Measurements from ENCODE around the gene CCL2.

The CCL2 gene

GRCh38 chr17:34249061-34249460 is 6.0 kb upstream of the CCL2 start:
- Histone ChIP-seq H3K27ac (ENCODE audit: low read depth, low read length) (no peak overlapping the region), H3K9me3 (ENCODE audit: control insufficient read depth in 1 of 2, low read length in 2 of 2) (no peaks in the 10 kb centered on the region), H3K27me3 (ENCODE audit: control insufficient read depth in 1 of 2, insufficient read depth in 2 of 2, low read length in 2 of 2) (no peaks in the 10 kb centered on the region), H3K4me3 (ENCODE audit: low read depth in 1 of 2, low read length in 2 of 2) (peak overlapping the region in 1 of 2 donors; percentile 16), H3K4me1 (ENCODE audit: control insufficient read depth in 1 of 2, insufficient read depth in 2 of 2, low read length in 2 of 2) (peaks cover 51 to 61% of the 10 kb centered on the region in 2 donors), H3K9ac (ENCODE audit: low read depth in 1 of 2, low read length in 2 of 2) (no peak overlapping the region), H3K36me3 (ENCODE audit: control insufficient read depth in 1 of 2, insufficient read depth in 2 of 2, low read length in 2 of 2) (no peaks in the 10 kb centered on the region)

DNA sequence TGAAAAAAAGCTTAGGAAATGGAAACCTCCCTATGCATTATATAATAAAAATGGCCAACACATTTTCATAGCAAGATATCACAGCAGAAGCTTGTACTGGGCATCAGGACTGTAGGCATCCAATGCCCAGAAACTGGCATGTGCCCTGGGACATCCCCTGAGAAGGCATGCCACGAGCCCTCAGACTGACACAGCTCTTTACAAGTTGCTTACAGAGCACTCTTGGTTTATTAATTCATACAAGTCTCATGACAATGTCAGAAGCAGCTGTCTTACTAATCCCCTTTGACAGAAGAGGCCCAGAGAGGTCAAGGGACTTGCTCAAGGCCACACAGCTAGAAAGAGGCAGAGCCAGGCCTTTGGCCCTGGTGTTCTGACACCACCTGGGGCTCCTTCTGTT is 5.6 kb upstream of the CCL2 start:
- H3K9me3 ChIP-seq (ENCODE audit: control insufficient read depth in 1 of 2, low read length in 2 of 2): no peaks in the 10 kb centered on the region
- no peak overlapping the region for H3K4me3 ChIP-seq (ENCODE audit: low read depth in 1 of 2, low read length in 2 of 2)
- H3K9ac ChIP-seq (ENCODE audit: low read depth in 1 of 2, low read length in 2 of 2): no peak overlapping the region
- no peak overlapping the region for H3K27ac ChIP-seq (ENCODE audit: low read depth, low read length)
- peaks cover 51 to 61% of the 10 kb centered on the region in 2 donors for H3K4me1 ChIP-seq (ENCODE audit: control insufficient read depth in 1 of 2, insufficient read depth in 2 of 2, low read length in 2 of 2)
- no peaks in the 10 kb centered on the region for H3K27me3 ChIP-seq (ENCODE audit: control insufficient read depth in 1 of 2, insufficient read depth in 2 of 2, low read length in 2 of 2)
- H3K36me3 ChIP-seq (ENCODE audit: control insufficient read depth in 1 of 2, insufficient read depth in 2 of 2, low read length in 2 of 2): no peaks in the 10 kb centered on the region

GRCh38 chr17:34251186-34251585 is 3.9 kb upstream of the CCL2 start:
- Histone ChIP-seq H3K9me3 (ENCODE audit: control insufficient read depth in 1 of 2, low read length in 2 of 2) (no peaks in the 10 kb centered on the region), H3K27ac (ENCODE audit: low read depth, low read length) (no peak overlapping the region), H3K36me3 (ENCODE audit: control insufficient read depth in 1 of 2, insufficient read depth in 2 of 2, low read length in 2 of 2) (no peaks in the 10 kb centered on the region), H3K9ac (ENCODE audit: low read depth in 1 of 2, low read length in 2 of 2) (no peak overlapping the region), H3K4me1 (ENCODE audit: control insufficient read depth in 1 of 2, insufficient read depth in 2 of 2, low read length in 2 of 2) (peaks cover 47 to 68% of the 10 kb centered on the region in 2 donors), H3K27me3 (ENCODE audit: control insufficient read depth in 1 of 2, insufficient read depth in 2 of 2, low read length in 2 of 2) (no peaks in the 10 kb centered on the region), H3K4me3 (ENCODE audit: low read depth in 1 of 2, low read length in 2 of 2) (no peak overlapping the region)

GRCh38 chr17:34252095-34252443 is 3.0 kb upstream of the CCL2 start:
- Histone ChIP-seq H3K36me3 (ENCODE audit: control insufficient read depth in 1 of 2, insufficient read depth in 2 of 2, low read length in 2 of 2) (no peaks in the 10 kb centered on the region), H3K9ac (ENCODE audit: low read depth in 1 of 2, low read length in 2 of 2) (no peak overlapping the region), H3K27ac (ENCODE audit: low read depth, low read length) (peak overlapping the region; percentile 15), H3K27me3 (ENCODE audit: control insufficient read depth in 1 of 2, insufficient read depth in 2 of 2, low read length in 2 of 2) (no peaks in the 10 kb centered on the region), H3K9me3 (ENCODE audit: control insufficient read depth in 1 of 2, low read length in 2 of 2) (no peaks in the 10 kb centered on the region), H3K4me1 (ENCODE audit: control insufficient read depth in 1 of 2, insufficient read depth in 2 of 2, low read length in 2 of 2) (peaks cover 47 to 67% of the 10 kb centered on the region in 2 donors), H3K4me3 (ENCODE audit: low read depth in 1 of 2, low read length in 2 of 2) (no peak overlapping the region)

GRCh38 chr17:34252444-34253138 is 2.5 kb upstream of the CCL2 start:
- Histone ChIP-seq H3K9ac (ENCODE audit: low read depth in 1 of 2, low read length in 2 of 2) (no peak overlapping the region), H3K27me3 (ENCODE audit: control insufficient read depth in 1 of 2, insufficient read depth in 2 of 2, low read length in 2 of 2) (no peaks in the 10 kb centered on the region), H3K4me3 (ENCODE audit: low read depth in 1 of 2, low read length in 2 of 2) (no peak overlapping the region), H3K4me1 (ENCODE audit: control insufficient read depth in 1 of 2, insufficient read depth in 2 of 2, low read length in 2 of 2) (peaks cover 47 to 66% of the 10 kb centered on the region in 2 donors), H3K27ac (ENCODE audit: low read depth, low read length) (peak overlapping the region; percentile 53), H3K36me3 (ENCODE audit: control insufficient read depth in 1 of 2, insufficient read depth in 2 of 2, low read length in 2 of 2) (no peaks in the 10 kb centered on the region), H3K9me3 (ENCODE audit: control insufficient read depth in 1 of 2, low read length in 2 of 2) (no peaks in the 10 kb centered on the region)

DNA sequence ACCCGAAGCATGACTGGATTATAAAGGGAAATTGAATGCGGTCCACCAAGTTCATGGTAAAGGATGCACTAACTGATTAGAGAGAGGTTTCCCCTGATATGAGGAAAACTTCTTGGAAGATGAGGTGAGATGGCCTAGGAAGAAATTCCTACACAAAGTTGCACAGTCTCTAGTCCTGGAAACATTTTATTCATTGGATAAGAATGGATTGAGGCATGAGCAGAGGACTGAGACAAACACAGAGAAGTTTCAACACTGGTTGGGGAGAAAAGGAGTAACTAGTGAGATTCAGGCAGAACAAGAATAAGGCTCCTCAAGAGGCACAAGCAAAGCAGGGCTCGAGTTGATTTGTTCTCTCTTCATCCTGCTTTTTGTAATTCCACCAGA is 2.0 kb upstream of the CCL2 start:
- no peak overlapping the region for H3K9ac ChIP-seq (ENCODE audit: low read depth in 1 of 2, low read length in 2 of 2)
- no peaks in the 10 kb centered on the region for H3K27me3 ChIP-seq (ENCODE audit: control insufficient read depth in 1 of 2, insufficient read depth in 2 of 2, low read length in 2 of 2)

GRCh38 chr17:34254146-34254545 is 939 bp upstream of the CCL2 start:
- Histone ChIP-seq H3K36me3 (ENCODE audit: control insufficient read depth in 1 of 2, insufficient read depth in 2 of 2, low read length in 2 of 2) (no peaks in the 10 kb centered on the region), H3K27me3 (ENCODE audit: control insufficient read depth in 1 of 2, insufficient read depth in 2 of 2, low read length in 2 of 2) (no peaks in the 10 kb centered on the region), H3K9ac (ENCODE audit: low read depth in 1 of 2, low read length in 2 of 2) (no peak overlapping the region), H3K9me3 (ENCODE audit: control insufficient read depth in 1 of 2, low read length in 2 of 2) (no peaks in the 10 kb centered on the region), H3K4me1 (ENCODE audit: control insufficient read depth in 1 of 2, insufficient read depth in 2 of 2, low read length in 2 of 2) (peaks cover 33 to 50% of the 10 kb centered on the region in 2 donors), H3K4me3 (ENCODE audit: low read depth in 1 of 2, low read length in 2 of 2) (no peak overlapping the region), H3K27ac (ENCODE audit: low read depth, low read length) (no peak overlapping the region)

More for the DNA sequence above, 2.0 kb upstream of the CCL2 start:
- peaks cover 44 to 60% of the 10 kb centered on the region in 2 donors for H3K4me1 ChIP-seq (ENCODE audit: control insufficient read depth in 1 of 2, insufficient read depth in 2 of 2, low read length in 2 of 2)
- H3K4me3 ChIP-seq (ENCODE audit: low read depth in 1 of 2, low read length in 2 of 2): no peak overlapping the region
- H3K9me3 ChIP-seq (ENCODE audit: control insufficient read depth in 1 of 2, low read length in 2 of 2): no peaks in the 10 kb centered on the region
- H3K36me3 ChIP-seq (ENCODE audit: control insufficient read depth in 1 of 2, insufficient read depth in 2 of 2, low read length in 2 of 2): no peaks in the 10 kb centered on the region
- H3K27ac ChIP-seq (ENCODE audit: low read depth, low read length): peak overlapping the region; percentile 53

DNA sequence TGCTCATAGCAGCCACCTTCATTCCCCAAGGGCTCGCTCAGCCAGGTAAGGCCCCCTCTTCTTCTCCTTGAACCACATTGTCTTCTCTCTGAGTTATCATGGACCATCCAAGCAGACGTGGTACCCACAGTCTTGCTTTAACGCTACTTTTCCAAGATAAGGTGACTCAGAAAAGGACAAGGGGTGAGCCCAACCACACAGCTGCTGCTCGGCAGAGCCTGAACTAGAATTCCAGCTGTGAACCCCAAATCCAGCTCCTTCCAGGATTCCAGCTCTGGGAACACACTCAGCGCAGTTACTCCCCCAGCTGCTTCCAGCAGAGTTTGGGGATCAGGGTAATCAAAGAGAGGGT is 272 bp downstream of the CCL2 start:
- Histone ChIP-seq H3K9me3 (ENCODE audit: control insufficient read depth in 1 of 2, low read length in 2 of 2) (no peaks in the 10 kb centered on the region), H3K27ac (ENCODE audit: low read depth, low read length) (peak overlapping the region; percentile 27), H3K27me3 (ENCODE audit: control insufficient read depth in 1 of 2, insufficient read depth in 2 of 2, low read length in 2 of 2) (no peaks in the 10 kb centered on the region), H3K4me3 (ENCODE audit: low read depth in 1 of 2, low read length in 2 of 2) (peak overlapping the region; percentile 41 to 63), H3K36me3 (ENCODE audit: control insufficient read depth in 1 of 2, insufficient read depth in 2 of 2, low read length in 2 of 2) (no peaks in the 10 kb centered on the region), H3K9ac (ENCODE audit: low read depth in 1 of 2, low read length in 2 of 2) (peak overlapping the region; percentile 14 to 35), H3K4me1 (ENCODE audit: control insufficient read depth in 1 of 2, insufficient read depth in 2 of 2, low read length in 2 of 2) (peaks cover 27 to 42% of the 10 kb centered on the region in 2 donors)

DNA sequence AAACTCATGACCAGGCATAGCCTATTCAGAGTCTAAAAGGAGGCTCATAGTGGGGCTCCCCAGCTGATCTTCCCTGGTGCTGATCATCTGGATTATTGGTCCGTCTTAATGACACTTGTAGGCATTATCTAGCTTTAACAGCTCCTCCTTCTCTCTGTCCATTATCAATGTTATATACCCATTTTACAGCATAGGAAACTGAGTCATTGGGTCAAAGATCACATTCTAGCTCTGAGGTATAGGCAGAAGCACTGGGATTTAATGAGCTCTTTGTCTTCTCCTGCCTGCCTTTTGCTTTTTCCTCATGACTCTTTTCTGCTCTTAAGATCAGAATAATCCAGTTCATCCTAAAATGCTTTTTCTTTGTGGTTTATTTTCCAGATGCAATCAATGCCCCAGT is 756 bp downstream of the CCL2 start:
- Histone ChIP-seq H3K4me1 (ENCODE audit: control insufficient read depth in 1 of 2, insufficient read depth in 2 of 2, low read length in 2 of 2) (peaks cover 27 to 41% of the 10 kb centered on the region in 2 donors), H3K9ac (ENCODE audit: low read depth in 1 of 2, low read length in 2 of 2) (peak overlapping the region in 1 of 2 donors; percentile 14), H3K4me3 (ENCODE audit: low read depth in 1 of 2, low read length in 2 of 2) (peak overlapping the region; percentile 41 to 63), H3K27ac (ENCODE audit: low read depth, low read length) (no peak overlapping the region), H3K36me3 (ENCODE audit: control insufficient read depth in 1 of 2, insufficient read depth in 2 of 2, low read length in 2 of 2) (no peaks in the 10 kb centered on the region), H3K9me3 (ENCODE audit: control insufficient read depth in 1 of 2, low read length in 2 of 2) (no peaks in the 10 kb centered on the region), H3K27me3 (ENCODE audit: control insufficient read depth in 1 of 2, insufficient read depth in 2 of 2, low read length in 2 of 2) (no peaks in the 10 kb centered on the region)

DNA sequence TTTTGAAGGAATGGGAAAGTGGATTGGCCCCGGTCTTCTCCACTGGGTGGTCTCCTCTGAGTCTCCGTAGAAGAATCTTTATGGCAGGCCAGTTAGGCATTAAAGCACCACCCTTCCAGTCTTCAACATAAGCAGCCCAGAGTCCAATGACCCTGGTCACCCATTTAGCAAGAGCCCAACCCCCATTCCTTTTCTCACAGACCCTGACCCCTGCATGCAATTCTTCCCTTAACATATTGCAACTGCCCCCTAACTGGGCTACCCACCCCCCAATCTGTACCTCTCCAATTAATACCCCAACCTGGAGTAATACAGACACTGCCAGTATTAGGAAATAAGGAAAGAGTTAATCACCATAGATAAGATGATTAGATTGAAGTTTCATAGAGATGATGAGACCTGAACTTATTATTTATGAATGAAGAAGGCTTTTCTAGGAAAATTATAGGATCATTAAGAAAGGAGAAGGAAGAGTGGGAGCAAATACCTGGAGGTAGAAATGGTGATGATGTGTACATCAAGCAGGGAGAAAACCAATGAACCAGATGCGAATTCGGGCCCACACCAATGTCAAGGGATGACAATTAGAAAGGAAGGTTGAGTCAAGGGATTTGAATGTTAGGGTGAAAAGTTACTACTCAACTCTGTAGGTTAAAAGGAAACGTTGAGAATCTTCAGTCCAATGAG is 2.4 kb downstream of the CCL2 start:
- no peak overlapping the region for H3K4me3 ChIP-seq (ENCODE audit: low read depth in 1 of 2, low read length in 2 of 2)
- peaks cover 14 to 27% of the 10 kb centered on the region in 2 donors for H3K4me1 ChIP-seq (ENCODE audit: control insufficient read depth in 1 of 2, insufficient read depth in 2 of 2, low read length in 2 of 2)
- H3K27ac ChIP-seq (ENCODE audit: low read depth, low read length): no peak overlapping the region
- no peaks in the 10 kb centered on the region for H3K9me3 ChIP-seq (ENCODE audit: control insufficient read depth in 1 of 2, low read length in 2 of 2)
- no peak overlapping the region for H3K9ac ChIP-seq (ENCODE audit: low read depth in 1 of 2, low read length in 2 of 2)
- H3K27me3 ChIP-seq (ENCODE audit: control insufficient read depth in 1 of 2, insufficient read depth in 2 of 2, low read length in 2 of 2): no peaks in the 10 kb centered on the region
- H3K36me3 ChIP-seq (ENCODE audit: control insufficient read depth in 1 of 2, insufficient read depth in 2 of 2, low read length in 2 of 2): no peaks in the 10 kb centered on the region
